Right atrium auricular region (tissue), 2 donors: ENCODE results near the gene SDHAF2. TPM values are rescaled to one million over a fixed set of nuclear protein-coding genes. Genes with fewer than 3 reads are reported as not detected.
"Not testable (repeated sequence)": the region's sequence is repeated elsewhere in the genome, so short reads cannot be mapped to it uniquely, and the experiment has no call there.

Source experiments
- DNase-seq: peaks from one replicate; pipeline ENCODE4 v3.0.0-alpha.2; 2019; ENCODE audit warnings: low spot score
- H3K27ac ChIP-seq, 2 donors: fragments of 200-600 bp; sonication (generic); 1 replicate in 1 of 2; 2 replicates in 1 of 2; pipeline ENCODE4 v1.5.1; 2016 to 2019
- H3K27me3 ChIP-seq, 2 donors: fragments of 200-600 bp; sonication (generic); one replicate each; pipeline versions ENCODE4 v1.5.1 to v1.6.0; 2017 to 2019
- H3K36me3 ChIP-seq: fragments of 200-600 bp; sonication (generic); one replicate; pipeline ENCODE4 v1.5.1; 2016
- H3K4me1 ChIP-seq, 2 donors: fragments of 200-600 bp; sonication (generic); one replicate each; pipeline versions ENCODE4 v1.5.1 to v1.6.0; 2017 to 2019
- H3K4me3 ChIP-seq, 2 donors: fragments of 200-600 bp; sonication (generic); 1 replicate in 1 of 2; 2 replicates in 1 of 2; pipeline ENCODE4 v1.5.1; 2017 to 2019; ENCODE audit warnings: mild to moderate bottlenecking in 1 of 2, moderate library complexity in 1 of 2
- H3K9me3 ChIP-seq, 2 donors: fragments of 200-600 bp; sonication (generic); one replicate each; pipeline ENCODE4 v1.5.1; 2019
- total RNA-seq, 2 donors: library from RNA; depleted of rRNA; stranded (reverse); fragments of >200 nt; gene quantifications; one replicate each; pipeline ENCODE4 v1.1.0, GENCODE V29; 2016
- TF ChIP-seq, protein P1 (sequence below), 2 donors: fragments of 200-600 bp; sonication (generic); IDR thresholded peaks; one replicate each; pipeline ENCODE4 v1.5.1; 2019; ENCODE audit warnings: antibody characterized with exemption in 2 of 2

Gene SDHAF2
- total RNA-seq, 2 donors from 2014 or later: 44.1 to 50.7 TPM

DNA sequence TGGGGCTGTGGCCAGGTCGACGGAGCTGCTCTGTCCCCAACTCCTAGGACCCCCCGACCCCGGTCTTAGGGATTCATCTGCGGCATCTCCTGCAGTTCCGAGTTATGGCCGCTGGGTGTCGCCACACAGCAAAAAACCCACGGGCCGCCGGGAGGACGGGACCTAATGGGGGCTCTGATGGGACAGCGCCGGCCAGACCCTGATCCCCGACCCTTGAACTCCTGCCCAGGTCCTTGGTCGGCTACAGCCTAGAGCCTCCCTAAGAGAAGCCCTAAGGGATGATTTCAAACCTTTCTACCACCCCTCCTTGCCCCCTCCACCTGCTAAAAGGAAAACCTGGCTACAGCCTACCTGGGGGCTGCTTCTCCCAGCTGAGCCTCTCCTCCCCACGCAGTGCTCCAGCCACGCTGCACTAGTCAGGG, 47.8 kb downstream of the SDHAF2 start:
- H3K4me3 ChIP-seq: no peak overlapping the region
- TF ChIP-seq, protein P1, sequence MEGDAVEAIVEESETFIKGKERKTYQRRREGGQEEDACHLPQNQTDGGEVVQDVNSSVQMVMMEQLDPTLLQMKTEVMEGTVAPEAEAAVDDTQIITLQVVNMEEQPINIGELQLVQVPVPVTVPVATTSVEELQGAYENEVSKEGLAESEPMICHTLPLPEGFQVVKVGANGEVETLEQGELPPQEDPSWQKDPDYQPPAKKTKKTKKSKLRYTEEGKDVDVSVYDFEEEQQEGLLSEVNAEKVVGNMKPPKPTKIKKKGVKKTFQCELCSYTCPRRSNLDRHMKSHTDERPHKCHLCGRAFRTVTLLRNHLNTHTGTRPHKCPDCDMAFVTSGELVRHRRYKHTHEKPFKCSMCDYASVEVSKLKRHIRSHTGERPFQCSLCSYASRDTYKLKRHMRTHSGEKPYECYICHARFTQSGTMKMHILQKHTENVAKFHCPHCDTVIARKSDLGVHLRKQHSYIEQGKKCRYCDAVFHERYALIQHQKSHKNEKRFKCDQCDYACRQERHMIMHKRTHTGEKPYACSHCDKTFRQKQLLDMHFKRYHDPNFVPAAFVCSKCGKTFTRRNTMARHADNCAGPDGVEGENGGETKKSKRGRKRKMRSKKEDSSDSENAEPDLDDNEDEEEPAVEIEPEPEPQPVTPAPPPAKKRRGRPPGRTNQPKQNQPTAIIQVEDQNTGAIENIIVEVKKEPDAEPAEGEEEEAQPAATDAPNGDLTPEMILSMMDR (IDR thresholded peaks at IDR 0.05): peak; percentile 97 to 98
- H3K27me3 ChIP-seq: no peaks in the 10 kb centered on the region
- H3K4me1 ChIP-seq: peaks cover 0 to 21% of the 10 kb centered on the region in 2 donors
- no peaks in the 10 kb centered on the region for H3K36me3 ChIP-seq
- DNase-seq: peak; percentile 64
- H3K27ac ChIP-seq: peak overlapping the region in 1 of 2 donors; percentile 8
- no peaks in the 10 kb centered on the region for H3K9me3 ChIP-seq

DNA sequence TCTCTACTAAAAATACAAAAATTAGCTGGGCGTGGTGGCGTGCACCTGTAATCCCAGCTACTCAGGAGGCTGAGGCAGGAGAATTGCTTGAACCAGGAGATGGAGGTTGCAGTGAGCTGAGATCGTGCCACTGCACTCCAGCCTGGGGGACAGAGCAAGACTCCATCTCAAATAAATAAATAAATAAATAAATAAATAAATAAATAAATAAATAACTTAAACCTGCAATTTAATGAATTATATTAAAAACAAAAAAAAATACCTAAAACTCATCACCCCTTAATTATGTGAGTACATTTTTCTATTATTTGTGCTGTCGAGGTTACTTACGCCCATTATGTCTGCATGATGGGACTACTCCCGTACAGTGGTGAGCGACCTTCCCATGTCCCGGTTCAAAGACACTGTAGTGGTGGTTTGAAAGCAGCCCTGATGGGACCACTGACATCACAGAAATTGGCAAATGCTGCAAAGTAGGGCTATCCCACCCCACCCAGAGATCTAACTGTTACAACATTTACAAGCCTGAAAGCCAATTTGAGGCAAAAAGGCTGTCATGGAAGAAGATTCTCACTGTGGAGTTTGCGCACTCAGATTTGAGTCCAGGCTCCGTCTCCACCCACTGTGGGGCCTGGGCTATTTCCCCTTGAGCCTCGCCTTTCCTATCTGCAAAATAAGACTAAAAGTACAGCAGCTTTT, 49.6 kb downstream of the SDHAF2 start:
- H3K4me1 ChIP-seq: peaks cover 0 to 20% of the 10 kb centered on the region in 2 donors
- H3K9me3 ChIP-seq, H3K4me3 ChIP-seq, DNase-seq, H3K27ac ChIP-seq, H3K36me3 ChIP-seq, H3K27me3 ChIP-seq: not testable (repeated sequence)

DNA sequence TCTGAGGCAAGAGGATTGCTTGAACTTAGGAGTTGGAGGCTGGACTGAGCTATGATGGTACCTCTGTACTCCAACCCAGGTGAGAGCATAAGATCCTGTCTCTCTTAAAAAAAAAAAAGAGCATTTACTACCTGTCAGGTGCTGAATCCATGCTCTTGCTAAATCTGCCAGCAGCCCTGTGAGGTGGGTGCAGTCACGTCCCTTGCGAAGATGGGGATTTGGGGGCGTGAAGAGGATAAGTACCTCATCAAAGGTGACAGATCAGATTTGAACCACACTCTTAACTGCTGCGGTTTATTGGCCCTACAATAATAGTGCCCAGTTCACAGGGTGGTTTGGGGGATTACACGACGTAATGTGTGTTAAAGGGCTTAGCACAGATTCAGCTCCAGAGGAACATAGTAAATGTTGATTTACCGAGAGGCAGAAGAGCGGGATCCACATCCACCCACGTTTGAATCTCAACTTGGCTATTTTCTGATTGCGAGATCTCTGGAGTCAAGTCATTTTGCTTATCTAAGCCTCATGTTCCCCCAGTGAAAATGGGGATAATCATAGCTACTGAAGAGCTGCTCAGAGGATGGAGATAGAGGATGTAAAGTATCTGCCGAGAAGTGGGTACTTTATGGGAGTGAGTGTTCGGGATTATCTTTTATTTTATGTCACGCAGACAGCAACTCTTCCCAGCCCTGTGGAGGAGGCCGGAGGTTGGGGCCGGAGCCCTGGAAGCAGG, 50.5 kb downstream of the SDHAF2 start:
- H3K36me3 ChIP-seq: no peaks in the 10 kb centered on the region
- peaks cover 0 to 20% of the 10 kb centered on the region in 2 donors for H3K4me1 ChIP-seq
- H3K27me3 ChIP-seq: no peaks in the 10 kb centered on the region
- H3K9me3 ChIP-seq: no peaks in the 10 kb centered on the region
- TF ChIP-seq, protein P1 (IDR thresholded peaks at IDR 0.05): no peak
- DNase-seq: no peak
- H3K27ac ChIP-seq: no peak overlapping the region
- no peak overlapping the region for H3K4me3 ChIP-seq

DNA sequence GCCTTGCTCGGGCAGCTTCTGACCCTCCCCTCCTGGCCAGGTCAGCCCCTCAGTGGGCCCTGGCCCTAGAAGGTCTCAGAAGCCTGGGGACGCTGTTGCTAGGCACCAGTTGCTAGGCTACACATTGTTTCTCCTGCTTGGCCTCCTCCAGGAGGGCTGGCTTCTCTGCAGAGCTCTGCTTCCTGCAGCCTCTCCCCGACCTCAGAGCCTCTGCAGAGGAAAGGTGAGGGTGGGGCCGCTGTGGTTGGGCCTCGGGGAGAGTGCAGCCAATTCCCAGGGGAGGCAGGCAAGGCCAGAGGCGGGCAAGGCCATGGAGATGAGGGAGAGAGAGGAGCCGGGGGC, 51.0 kb downstream of the SDHAF2 start:
- H3K4me3 ChIP-seq: no peak overlapping the region
- no peak for DNase-seq
- H3K9me3 ChIP-seq: no peaks in the 10 kb centered on the region
- H3K27me3 ChIP-seq: no peaks in the 10 kb centered on the region
- no peaks in the 10 kb centered on the region for H3K36me3 ChIP-seq
- peaks cover 0 to 20% of the 10 kb centered on the region in 2 donors for H3K4me1 ChIP-seq
- H3K27ac ChIP-seq: no peak overlapping the region
- TF ChIP-seq, protein P1 (IDR thresholded peaks at IDR 0.05): no peak

DNA sequence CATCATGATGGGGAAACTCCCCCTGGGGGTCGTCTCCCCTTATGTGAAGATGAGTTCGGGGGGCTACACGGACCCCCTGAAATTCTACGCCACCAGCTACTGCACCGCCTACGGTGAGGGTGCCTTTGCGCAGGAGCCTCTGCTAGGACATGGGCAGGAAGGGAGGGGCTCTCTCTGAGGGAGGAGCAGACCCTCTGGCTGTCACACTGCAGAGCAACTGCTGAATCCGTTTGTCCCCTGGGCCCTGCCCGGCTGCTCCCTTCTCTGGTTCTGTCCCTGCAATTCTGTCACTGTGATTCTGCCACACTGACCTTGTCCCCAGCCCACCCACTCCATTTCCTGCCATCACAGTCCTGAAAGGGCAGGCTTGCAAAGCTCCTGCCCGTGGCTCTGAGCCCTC, 51.9 kb downstream of the SDHAF2 start:
- Histone ChIP-seq H3K27ac (no peak overlapping the region), H3K9me3 (no peaks in the 10 kb centered on the region), H3K27me3 (no peaks in the 10 kb centered on the region), H3K4me1 (peaks cover 0 to 20% of the 10 kb centered on the region in 2 donors), H3K4me3 (no peak overlapping the region), H3K36me3 (no peaks in the 10 kb centered on the region)
- no peak for DNase-seq
- TF ChIP-seq, protein P1 (IDR thresholded peaks at IDR 0.05): no peak

DNA sequence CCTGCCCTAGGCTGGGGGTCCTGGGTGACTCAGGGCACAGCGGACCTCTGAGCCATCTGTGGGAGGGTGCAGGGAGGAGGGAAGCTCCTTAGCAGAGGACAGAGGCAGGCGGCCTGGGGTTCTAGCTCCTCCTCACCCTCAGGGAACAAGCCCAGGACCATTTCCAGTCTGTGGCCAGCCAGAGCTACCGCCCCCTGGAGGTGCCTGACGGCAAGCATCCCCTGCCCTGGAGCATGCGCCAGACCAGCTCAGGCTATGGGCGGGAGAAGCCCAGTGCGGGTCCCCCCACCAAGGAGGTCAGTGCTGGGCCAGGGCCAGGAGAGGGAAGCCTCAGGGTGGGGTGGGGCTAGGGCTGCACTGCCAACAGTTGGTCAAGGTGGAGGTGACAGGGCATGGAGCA, 52.6 kb downstream of the SDHAF2 start:
- TF ChIP-seq, protein P1 (IDR thresholded peaks at IDR 0.05): peak; percentile 11 to 38
- no peaks in the 10 kb centered on the region for H3K9me3 ChIP-seq
- H3K36me3 ChIP-seq: no peaks in the 10 kb centered on the region
- H3K4me1 ChIP-seq: peaks cover 0 to 14% of the 10 kb centered on the region in 2 donors
- no peak overlapping the region for H3K4me3 ChIP-seq
- H3K27me3 ChIP-seq: no peaks in the 10 kb centered on the region
- DNase-seq: no peak
- H3K27ac ChIP-seq: no peak overlapping the region
